NCI-H2227 treated with DMSO at 0.1 percent for 48 hours (cell line): ENCODE results near the gene OGFR.

Experiments used
- DNase-seq: peaks from one replicate; lab custom pipeline; 2025; lab: John Stamatoyannopoulos, UW

Gene OGFR

DNA sequence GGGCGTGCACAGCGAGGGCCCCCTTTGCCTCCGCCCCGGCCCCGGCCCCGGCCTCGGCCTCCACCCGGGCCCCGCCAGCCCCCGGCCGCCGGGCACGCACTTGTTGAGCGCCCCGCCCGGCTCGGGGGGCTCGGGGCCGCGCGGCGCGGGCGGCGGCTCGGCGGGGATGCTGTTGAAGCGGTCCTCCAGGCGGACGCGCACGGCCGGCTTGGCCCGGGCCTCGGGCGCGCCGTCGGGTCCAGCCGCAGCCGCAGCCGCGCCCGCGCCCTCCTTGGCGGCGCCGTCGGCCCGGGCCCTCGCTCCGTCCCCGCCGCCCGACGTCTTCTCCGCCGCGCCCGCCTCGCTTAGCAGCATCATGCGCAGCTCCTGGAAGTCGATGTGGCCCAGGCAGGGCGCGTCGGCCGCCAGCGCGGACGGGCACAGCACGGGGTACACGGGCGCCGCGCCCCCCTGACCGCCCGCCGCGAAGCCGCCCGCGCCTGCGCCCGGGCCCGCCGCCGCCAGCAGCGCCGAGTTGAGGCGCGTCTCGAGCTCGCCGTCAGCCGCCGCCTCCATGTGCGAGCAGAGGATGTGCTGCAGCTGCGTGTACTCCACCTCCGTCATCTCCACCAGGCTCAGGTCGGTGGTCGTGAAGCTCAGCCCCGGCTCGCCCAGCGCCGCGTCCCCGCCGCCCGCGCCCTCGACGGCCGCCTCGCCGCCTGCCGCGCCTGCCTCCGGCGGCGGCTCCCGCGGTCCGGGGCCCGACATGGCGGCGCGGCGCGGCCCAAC, 56.5 kb downstream of the OGFR start:
- DNase-seq: no peak

DNA sequence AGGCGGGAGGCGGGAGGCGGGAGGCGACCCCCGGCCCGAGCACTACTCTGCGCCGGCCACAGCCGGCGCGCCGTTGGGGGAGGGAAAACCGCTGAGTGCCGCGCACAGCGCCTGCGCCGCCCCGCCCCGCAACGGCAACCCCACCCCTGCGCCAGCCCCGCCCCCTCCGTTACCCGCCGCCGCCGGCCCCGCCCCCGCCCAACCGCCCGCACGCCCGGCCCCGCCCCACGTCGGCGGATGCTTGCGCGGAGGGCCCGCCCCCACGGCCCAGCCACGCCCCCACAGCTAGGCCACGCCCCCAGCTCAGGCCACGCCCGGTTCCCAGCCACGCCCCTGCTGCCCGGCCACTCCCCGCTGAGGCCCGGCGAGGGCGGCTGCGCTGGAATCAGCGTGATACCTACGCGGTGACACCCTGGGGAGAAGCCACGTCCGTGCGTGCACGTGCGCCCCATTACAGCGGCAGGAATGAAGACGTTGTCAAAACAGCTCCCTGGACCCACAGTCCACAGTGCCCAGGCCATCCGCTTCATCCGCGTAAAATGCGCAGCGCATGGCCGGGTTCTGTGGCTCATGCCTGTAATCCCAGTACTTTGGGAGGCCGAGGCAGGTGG, 57.2 kb downstream of the OGFR start, which contains the start of gene TCFL5:
Gene TCFL5, minus strand, starts transcription at position 97 of the 611 bp plus-strand sequence. CDS start 152 bp downstream, outside the sequence.
- DNase-seq: peak; percentile 83
